ENCODE results near the gene HIC1. TPM values are rescaled to one million over a fixed set of nuclear protein-coding genes. Genes with fewer than 3 reads are reported as not detected.

HIC1 gene
- total RNA-seq, 1 donor from 2014 or later = 9.3 TPM

DNA sequence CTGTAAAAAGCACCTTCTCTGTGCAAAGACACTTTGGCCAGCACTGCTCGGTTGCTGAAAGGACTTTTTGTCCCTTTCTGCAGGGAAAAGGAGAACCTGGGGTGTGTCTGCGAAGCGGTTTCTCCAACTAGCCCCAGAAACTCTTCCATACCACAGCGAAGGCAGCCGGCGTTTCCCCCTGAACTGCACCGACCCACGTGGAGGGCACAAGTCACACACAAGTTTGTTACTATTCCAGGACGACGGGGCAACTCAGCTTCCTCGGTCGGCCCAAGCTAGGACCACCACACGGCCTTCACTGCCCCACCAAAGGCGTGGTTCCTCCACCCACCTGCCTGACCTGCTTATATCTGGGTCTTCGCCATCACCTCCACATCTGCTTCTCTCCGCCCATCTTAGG, 31.6 kb upstream of the HIC1 start:
- Mint-ChIP-seq H3K4me3 (peak overlapping the region; percentile 44), H3K4me1 (peaks cover 21% of the 10 kb centered on the region), H3K27ac (no peak overlapping the region), H3K36me3 (ENCODE audit: low read depth) (no peaks in the 10 kb centered on the region), H3K9me3 (no peaks in the 10 kb centered on the region), H3K27me3 (peaks cover 40% of the 10 kb centered on the region)
- ChIA-PET POLR2A (interaction anchor here (0.6 kb wide), 1 partner anchor 313 kb away, joined by 3 read pairs; the partner anchor contains the start of gene TSR1), CTCF (no interaction called here)
- DNase-seq (no peak), ATAC-seq (ENCODE audit: low read depth) (no peak)
- intact Hi-C loops (cut with micrococcal nuclease) = no loop called here
- TF ChIP-seq, protein P1, sequence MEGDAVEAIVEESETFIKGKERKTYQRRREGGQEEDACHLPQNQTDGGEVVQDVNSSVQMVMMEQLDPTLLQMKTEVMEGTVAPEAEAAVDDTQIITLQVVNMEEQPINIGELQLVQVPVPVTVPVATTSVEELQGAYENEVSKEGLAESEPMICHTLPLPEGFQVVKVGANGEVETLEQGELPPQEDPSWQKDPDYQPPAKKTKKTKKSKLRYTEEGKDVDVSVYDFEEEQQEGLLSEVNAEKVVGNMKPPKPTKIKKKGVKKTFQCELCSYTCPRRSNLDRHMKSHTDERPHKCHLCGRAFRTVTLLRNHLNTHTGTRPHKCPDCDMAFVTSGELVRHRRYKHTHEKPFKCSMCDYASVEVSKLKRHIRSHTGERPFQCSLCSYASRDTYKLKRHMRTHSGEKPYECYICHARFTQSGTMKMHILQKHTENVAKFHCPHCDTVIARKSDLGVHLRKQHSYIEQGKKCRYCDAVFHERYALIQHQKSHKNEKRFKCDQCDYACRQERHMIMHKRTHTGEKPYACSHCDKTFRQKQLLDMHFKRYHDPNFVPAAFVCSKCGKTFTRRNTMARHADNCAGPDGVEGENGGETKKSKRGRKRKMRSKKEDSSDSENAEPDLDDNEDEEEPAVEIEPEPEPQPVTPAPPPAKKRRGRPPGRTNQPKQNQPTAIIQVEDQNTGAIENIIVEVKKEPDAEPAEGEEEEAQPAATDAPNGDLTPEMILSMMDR (IDR thresholded peaks at IDR 0.05) = no peak

- peaks cover 40% of the 10 kb centered on the region for H3K27me3 Mint-ChIP-seq
- H3K27ac Mint-ChIP-seq = no peak overlapping the region
- ChIA-PET CTCF (no interaction called here), POLR2A (no interaction called here)
- ATAC-seq (ENCODE audit: low read depth) (peak; percentile 29), DNase-seq (peak; percentile 42)
- intact Hi-C loops (cut with micrococcal nuclease) = loop anchor here (2.0 kb wide), 1 partner anchor 17 kb away; no protein-coding TSS in a partner anchor
- H3K36me3 Mint-ChIP-seq (ENCODE audit: low read depth) = no peaks in the 10 kb centered on the region
- no peaks in the 10 kb centered on the region for H3K9me3 Mint-ChIP-seq
- H3K4me3 Mint-ChIP-seq = peak overlapping the region; percentile 72
- TF ChIP-seq, protein P1 (IDR thresholded peaks at IDR 0.05) = no peak
- H3K4me1 Mint-ChIP-seq = peaks cover 21% of the 10 kb centered on the region
Observed at GRCh38 chr17:2023692-2024571, 31.0 kb upstream of the HIC1 start.

GRCh38 chr17:2024572-2025219, 30.2 kb upstream of the HIC1 start:
- Mint-ChIP-seq H3K4me1 (peaks cover 24% of the 10 kb centered on the region), H3K27ac (no peak overlapping the region), H3K9me3 (no peaks in the 10 kb centered on the region), H3K36me3 (ENCODE audit: low read depth) (no peaks in the 10 kb centered on the region), H3K4me3 (peak overlapping the region; percentile 48), H3K27me3 (peaks cover 35% of the 10 kb centered on the region)
- no peak for ATAC-seq (ENCODE audit: low read depth)
- CTCF ChIA-PET = interaction anchor here (0.6 kb wide), 1 partner anchor 714 kb away, joined by 3 read pairs; no protein-coding TSS in a partner anchor
- POLR2A ChIA-PET = interaction anchor here (0.6 to 1.1 kb wide), 2 partner anchors 16 to 26 kb away, joined by 3 read pairs; no protein-coding TSS in a partner anchor
- TF ChIP-seq, protein P1 (IDR thresholded peaks at IDR 0.05) = no peak
- no peak for DNase-seq
- intact Hi-C loops (cut with micrococcal nuclease) = loop anchor here (2.0 to 5.0 kb wide), 2 partner anchors 16 to 117 kb away; no protein-coding TSS in a partner anchor

GRCh38 chr17:2025220-2025621, 29.7 kb upstream of the HIC1 start, which contains the start of gene RTN4RL1:
TSS of gene RTN4RL1 (minus strand) at chr17:2025334. CDS start at chr17:2024865, 469 bp downstream.
- POLR2A ChIA-PET = interaction anchor here (0.6 to 1.1 kb wide), 4 partner anchors 16 to 827 kb away, joined by 3 to 8 read pairs (median 4); no protein-coding TSS in a partner anchor
- peak within 1 kb of the TSS; percentile 85 for H3K4me3 Mint-ChIP-seq
- peaks cover 27% of the 10 kb centered on the region for H3K4me1 Mint-ChIP-seq
- peak; percentile 49 for DNase-seq
- peak; percentile 19 for ATAC-seq (ENCODE audit: low read depth)
- H3K9me3 Mint-ChIP-seq = no peaks in the 10 kb centered on the region
- TF ChIP-seq, protein P1 (IDR thresholded peaks at IDR 0.05) = no peak
- H3K36me3 Mint-ChIP-seq (ENCODE audit: low read depth) = peaks cover under 1% of the 10 kb centered on the region
- CTCF ChIA-PET = interaction anchor here (0.6 kb wide), 1 partner anchor 713 kb away, joined by 3 read pairs; no protein-coding TSS in a partner anchor
- intact Hi-C loops (cut with micrococcal nuclease) = loop anchor here (2.0 to 5.0 kb wide), 2 partner anchors 16 to 118 kb away; no protein-coding TSS in a partner anchor
- H3K27ac Mint-ChIP-seq = peak within 1 kb of the TSS; percentile 30
- peaks cover 35% of the 10 kb centered on the region for H3K27me3 Mint-ChIP-seq

Measured in activated B cell treated with CpG ODN at 0.5 μM for 24 hours (primary cell).